ENCODE data around the gene OCA2.

OCA2 gene

DNA sequence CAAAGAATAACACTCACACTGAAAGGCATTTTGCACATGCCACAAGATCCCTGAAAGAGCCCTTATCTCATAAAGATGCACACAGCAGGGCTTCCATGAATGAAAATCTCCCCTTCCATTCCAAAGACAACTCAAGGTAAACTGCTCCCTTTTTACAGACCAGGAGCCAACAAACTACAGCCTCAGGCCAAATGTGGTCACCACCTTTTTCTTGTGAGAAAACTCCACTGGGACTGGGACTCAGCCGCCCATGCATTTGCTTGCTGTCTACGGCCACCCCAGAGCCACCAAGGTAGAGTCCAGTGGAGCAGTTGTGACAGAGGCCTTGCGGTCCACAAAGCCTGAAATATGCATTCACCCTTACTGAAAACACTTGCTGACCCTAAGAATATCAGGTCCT, 334.8 kb downstream of the OCA2 start:
- H3K27ac ChIP-seq (replicated peaks): no peak overlapping the region
- H3K4me3 ChIP-seq (replicated peaks; ENCODE audit: insufficient read depth, low read length): no peak overlapping the region
- DNase-seq (ENCODE audit: low read depth in 1 of 2, low spot score in 1 of 2): no peak
- TF ChIP-seq GABPA (IDR thresholded peaks at IDR 0.05; ENCODE audit: low read depth) (no peak), SPI1 (IDR thresholded peaks at IDR 0.05; ENCODE audit: borderline replicate concordance, low read depth) (no peak), POLR2AphosphoS5 (IDR thresholded peaks at IDR 0.05; ENCODE audit: low read depth) (no peak)
- TF ChIP-seq, protein P1, sequence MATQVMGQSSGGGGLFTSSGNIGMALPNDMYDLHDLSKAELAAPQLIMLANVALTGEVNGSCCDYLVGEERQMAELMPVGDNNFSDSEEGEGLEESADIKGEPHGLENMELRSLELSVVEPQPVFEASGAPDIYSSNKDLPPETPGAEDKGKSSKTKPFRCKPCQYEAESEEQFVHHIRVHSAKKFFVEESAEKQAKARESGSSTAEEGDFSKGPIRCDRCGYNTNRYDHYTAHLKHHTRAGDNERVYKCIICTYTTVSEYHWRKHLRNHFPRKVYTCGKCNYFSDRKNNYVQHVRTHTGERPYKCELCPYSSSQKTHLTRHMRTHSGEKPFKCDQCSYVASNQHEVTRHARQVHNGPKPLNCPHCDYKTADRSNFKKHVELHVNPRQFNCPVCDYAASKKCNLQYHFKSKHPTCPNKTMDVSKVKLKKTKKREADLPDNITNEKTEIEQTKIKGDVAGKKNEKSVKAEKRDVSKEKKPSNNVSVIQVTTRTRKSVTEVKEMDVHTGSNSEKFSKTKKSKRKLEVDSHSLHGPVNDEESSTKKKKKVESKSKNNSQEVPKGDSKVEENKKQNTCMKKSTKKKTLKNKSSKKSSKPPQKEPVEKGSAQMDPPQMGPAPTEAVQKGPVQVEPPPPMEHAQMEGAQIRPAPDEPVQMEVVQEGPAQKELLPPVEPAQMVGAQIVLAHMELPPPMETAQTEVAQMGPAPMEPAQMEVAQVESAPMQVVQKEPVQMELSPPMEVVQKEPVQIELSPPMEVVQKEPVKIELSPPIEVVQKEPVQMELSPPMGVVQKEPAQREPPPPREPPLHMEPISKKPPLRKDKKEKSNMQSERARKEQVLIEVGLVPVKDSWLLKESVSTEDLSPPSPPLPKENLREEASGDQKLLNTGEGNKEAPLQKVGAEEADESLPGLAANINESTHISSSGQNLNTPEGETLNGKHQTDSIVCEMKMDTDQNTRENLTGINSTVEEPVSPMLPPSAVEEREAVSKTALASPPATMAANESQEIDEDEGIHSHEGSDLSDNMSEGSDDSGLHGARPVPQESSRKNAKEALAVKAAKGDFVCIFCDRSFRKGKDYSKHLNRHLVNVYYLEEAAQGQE (IDR thresholded peaks at IDR 0.05; ENCODE audit: insufficient replicate concordance, low read depth): no peak
- TF ChIP-seq, protein P2, sequence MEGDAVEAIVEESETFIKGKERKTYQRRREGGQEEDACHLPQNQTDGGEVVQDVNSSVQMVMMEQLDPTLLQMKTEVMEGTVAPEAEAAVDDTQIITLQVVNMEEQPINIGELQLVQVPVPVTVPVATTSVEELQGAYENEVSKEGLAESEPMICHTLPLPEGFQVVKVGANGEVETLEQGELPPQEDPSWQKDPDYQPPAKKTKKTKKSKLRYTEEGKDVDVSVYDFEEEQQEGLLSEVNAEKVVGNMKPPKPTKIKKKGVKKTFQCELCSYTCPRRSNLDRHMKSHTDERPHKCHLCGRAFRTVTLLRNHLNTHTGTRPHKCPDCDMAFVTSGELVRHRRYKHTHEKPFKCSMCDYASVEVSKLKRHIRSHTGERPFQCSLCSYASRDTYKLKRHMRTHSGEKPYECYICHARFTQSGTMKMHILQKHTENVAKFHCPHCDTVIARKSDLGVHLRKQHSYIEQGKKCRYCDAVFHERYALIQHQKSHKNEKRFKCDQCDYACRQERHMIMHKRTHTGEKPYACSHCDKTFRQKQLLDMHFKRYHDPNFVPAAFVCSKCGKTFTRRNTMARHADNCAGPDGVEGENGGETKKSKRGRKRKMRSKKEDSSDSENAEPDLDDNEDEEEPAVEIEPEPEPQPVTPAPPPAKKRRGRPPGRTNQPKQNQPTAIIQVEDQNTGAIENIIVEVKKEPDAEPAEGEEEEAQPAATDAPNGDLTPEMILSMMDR (IDR thresholded peaks at IDR 0.05; ENCODE audit: insufficient read depth, low read length): no peak
- H3K27me3 ChIP-seq (ENCODE audit: insufficient read depth, poor library complexity, severe bottlenecking): no peaks in the 10 kb centered on the region

DNA sequence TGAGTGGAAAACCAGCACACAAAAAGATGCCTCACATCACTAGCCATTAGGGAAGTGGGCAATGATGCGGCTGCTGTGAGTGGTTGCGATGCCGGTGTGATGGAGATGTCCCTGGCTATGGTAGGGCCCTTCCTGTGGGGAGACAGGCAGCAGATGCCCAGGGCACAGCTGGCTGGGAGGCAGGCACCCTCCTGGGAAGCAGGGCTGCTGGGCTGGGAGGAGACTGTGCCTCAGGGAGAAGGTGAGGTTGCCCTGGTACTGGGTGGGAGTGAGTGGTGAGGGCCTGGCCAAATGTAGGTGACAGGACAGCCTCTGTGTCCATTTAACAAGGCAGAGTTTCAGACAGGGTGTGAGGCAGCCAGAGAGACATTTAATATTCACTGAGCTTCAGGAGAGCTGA, 335.6 kb downstream of the OCA2 start:
- no peak overlapping the region for H3K4me3 ChIP-seq (replicated peaks; ENCODE audit: insufficient read depth, low read length)
- H3K27me3 ChIP-seq (ENCODE audit: insufficient read depth, poor library complexity, severe bottlenecking): no peaks in the 10 kb centered on the region
- no peak for TF ChIP-seq POLR2AphosphoS5 (IDR thresholded peaks at IDR 0.05; ENCODE audit: low read depth)
- TF ChIP-seq, protein P1 (IDR thresholded peaks at IDR 0.05; ENCODE audit: insufficient replicate concordance, low read depth): no peak
- no peak for TF ChIP-seq SPI1 (IDR thresholded peaks at IDR 0.05; ENCODE audit: borderline replicate concordance, low read depth)
- TF ChIP-seq, protein P2 (IDR thresholded peaks at IDR 0.05; ENCODE audit: insufficient read depth, low read length): no peak
- TF ChIP-seq GABPA (IDR thresholded peaks at IDR 0.05; ENCODE audit: low read depth): no peak
- DNase-seq (ENCODE audit: low read depth in 1 of 2, low spot score in 1 of 2): no peak
- no peak overlapping the region for H3K27ac ChIP-seq (replicated peaks)

DNA sequence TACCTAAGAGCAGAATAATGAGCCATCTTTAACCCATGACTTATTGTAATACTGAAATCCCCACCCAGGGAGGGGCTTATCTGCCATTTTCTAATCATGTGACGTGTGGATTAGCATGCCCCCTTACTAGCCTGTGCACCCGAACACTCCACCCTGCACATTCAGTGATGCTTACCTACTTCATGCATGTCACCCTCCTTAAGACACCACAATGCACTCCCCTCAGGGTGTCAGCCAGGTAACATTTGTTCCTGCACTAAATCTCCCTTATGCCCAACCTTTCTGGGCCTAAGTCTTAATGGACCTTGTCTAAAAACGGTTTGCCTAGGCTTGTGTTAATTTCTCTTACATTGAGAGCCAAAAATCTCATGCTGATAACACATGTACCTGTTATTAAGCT, 336.6 kb downstream of the OCA2 start:
- TF ChIP-seq, protein P1 (IDR thresholded peaks at IDR 0.05; ENCODE audit: insufficient replicate concordance, low read depth): no peak
- TF ChIP-seq POLR2AphosphoS5 (IDR thresholded peaks at IDR 0.05; ENCODE audit: low read depth) (no peak), SPI1 (IDR thresholded peaks at IDR 0.05; ENCODE audit: borderline replicate concordance, low read depth) (no peak), GABPA (IDR thresholded peaks at IDR 0.05; ENCODE audit: low read depth) (no peak)
- TF ChIP-seq, protein P2 (IDR thresholded peaks at IDR 0.05; ENCODE audit: insufficient read depth, low read length): no peak
- H3K27me3 ChIP-seq (ENCODE audit: insufficient read depth, poor library complexity, severe bottlenecking): no peaks in the 10 kb centered on the region
- H3K27ac ChIP-seq (replicated peaks): no peak overlapping the region
- no peak overlapping the region for H3K4me3 ChIP-seq (replicated peaks; ENCODE audit: insufficient read depth, low read length)
- no peak for DNase-seq (ENCODE audit: low read depth in 1 of 2, low spot score in 1 of 2)

Measured in HL-60 (cell line).